Calu3 (cell line): ENCODE results near the gene ZSCAN23. TPM values are rescaled to one million over a fixed set of nuclear protein-coding genes. Genes with fewer than 3 reads are reported as not detected.

ENCODE experiments used
- BruUV-seq: library from RNA; stranded (reverse); fragments of 400-500 nt; replicated peaks from 2 replicates; lab custom pipeline; 2021; lab: Mats Ljungman, UMichigan
- CTCF ChIA-PET: fragments of 300-600 bp; sonication (Branson Sonifier 250); formaldehyde crosslinking; loops from one replicate; lab custom pipeline; 2022; ENCODE audit warnings: antibody characterized with exemption; lab: Charles Lee
- DNase-seq: peaks from one replicate; pipeline ENCODE4 v3.0.0; 2022
- H3K27ac Mint-ChIP-seq: one replicate; pipeline ENCODE4 v1.8.0; 2022; ENCODE audit warnings: mixed read lengths; ENCODE audit not compliant: unreplicated experiment
- H3K27me3 Mint-ChIP-seq: one replicate; pipeline ENCODE4 v1.8.0; 2022; ENCODE audit warnings: mixed read lengths; ENCODE audit not compliant: unreplicated experiment
- H3K36me3 Mint-ChIP-seq: one replicate; pipeline ENCODE4 v1.8.0; 2022; ENCODE audit warnings: mild to moderate bottlenecking, moderate library complexity, mixed read lengths; ENCODE audit not compliant: insufficient read depth, unreplicated experiment
- H3K4me1 Mint-ChIP-seq: one replicate; pipeline ENCODE4 v1.8.0; 2022; ENCODE audit warnings: mild to moderate bottlenecking, low read depth, mixed read lengths; ENCODE audit not compliant: unreplicated experiment
- H3K4me3 Mint-ChIP-seq: one replicate; pipeline ENCODE4 v1.8.0; 2022; ENCODE audit warnings: mild to moderate bottlenecking, low read depth, moderate library complexity, mixed read lengths; ENCODE audit not compliant: unreplicated experiment
- H3K9me3 Mint-ChIP-seq: one replicate; pipeline ENCODE4 v1.8.0; 2022; ENCODE audit warnings: low read depth, mixed read lengths; ENCODE audit not compliant: unreplicated experiment
- intact Hi-C: fragments of 100-400 bp; cut with micrococcal nuclease; formaldehyde crosslinking; loops from one replicate; pipeline ENCODE4 v1.10.0; 2022; ENCODE audit not compliant: unreplicated experiment
- total RNA-seq: library from RNA; stranded (reverse); gene quantifications from 2 replicates; pipeline ENCODE4 v1.2.3, GENCODE V29; 2022
- TF ChIP-seq, protein P1 (sequence below): fragments of 200-600 bp; IDR thresholded peaks from one replicate; pipeline ENCODE4 v1.8.0; 2022; ENCODE audit warnings: antibody characterized with exemption; ENCODE audit not compliant: unreplicated experiment

The ZSCAN23 gene
- total RNA-seq, 1 experiment from 2014 or later: 1.8 TPM

- Mint-ChIP-seq H3K9me3 (no peaks in the 10 kb centered on the region), H3K36me3 (no peaks in the 10 kb centered on the region), H3K4me3 (no peak overlapping the region), H3K27me3 (peaks cover 13% of the 10 kb centered on the region), H3K4me1 (no peaks in the 10 kb centered on the region), H3K27ac (no peak overlapping the region)
- intact Hi-C loops: no loop called here
- CTCF ChIA-PET: no interaction called here
- no TSS peak for BruUV-seq
- no peak for DNase-seq
- TF ChIP-seq, protein P1, sequence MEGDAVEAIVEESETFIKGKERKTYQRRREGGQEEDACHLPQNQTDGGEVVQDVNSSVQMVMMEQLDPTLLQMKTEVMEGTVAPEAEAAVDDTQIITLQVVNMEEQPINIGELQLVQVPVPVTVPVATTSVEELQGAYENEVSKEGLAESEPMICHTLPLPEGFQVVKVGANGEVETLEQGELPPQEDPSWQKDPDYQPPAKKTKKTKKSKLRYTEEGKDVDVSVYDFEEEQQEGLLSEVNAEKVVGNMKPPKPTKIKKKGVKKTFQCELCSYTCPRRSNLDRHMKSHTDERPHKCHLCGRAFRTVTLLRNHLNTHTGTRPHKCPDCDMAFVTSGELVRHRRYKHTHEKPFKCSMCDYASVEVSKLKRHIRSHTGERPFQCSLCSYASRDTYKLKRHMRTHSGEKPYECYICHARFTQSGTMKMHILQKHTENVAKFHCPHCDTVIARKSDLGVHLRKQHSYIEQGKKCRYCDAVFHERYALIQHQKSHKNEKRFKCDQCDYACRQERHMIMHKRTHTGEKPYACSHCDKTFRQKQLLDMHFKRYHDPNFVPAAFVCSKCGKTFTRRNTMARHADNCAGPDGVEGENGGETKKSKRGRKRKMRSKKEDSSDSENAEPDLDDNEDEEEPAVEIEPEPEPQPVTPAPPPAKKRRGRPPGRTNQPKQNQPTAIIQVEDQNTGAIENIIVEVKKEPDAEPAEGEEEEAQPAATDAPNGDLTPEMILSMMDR: no peak
Observed at GRCh38 chr6:28429781-28430180, 13.5 kb downstream of the ZSCAN23 start.

GRCh38 chr6:28425944-28426541 lies 17.2 kb downstream of the ZSCAN23 start:
- Mint-ChIP-seq H3K36me3 (no peaks in the 10 kb centered on the region), H3K27me3 (peaks cover 10% of the 10 kb centered on the region), H3K4me3 (no peak overlapping the region), H3K9me3 (no peaks in the 10 kb centered on the region), H3K4me1 (no peaks in the 10 kb centered on the region), H3K27ac (no peak overlapping the region)
- TF ChIP-seq, protein P1: no peak
- intact Hi-C loops: no loop called here
- DNase-seq: no peak
- BruUV-seq: no TSS peak
- CTCF ChIA-PET: no interaction called here

DNA sequence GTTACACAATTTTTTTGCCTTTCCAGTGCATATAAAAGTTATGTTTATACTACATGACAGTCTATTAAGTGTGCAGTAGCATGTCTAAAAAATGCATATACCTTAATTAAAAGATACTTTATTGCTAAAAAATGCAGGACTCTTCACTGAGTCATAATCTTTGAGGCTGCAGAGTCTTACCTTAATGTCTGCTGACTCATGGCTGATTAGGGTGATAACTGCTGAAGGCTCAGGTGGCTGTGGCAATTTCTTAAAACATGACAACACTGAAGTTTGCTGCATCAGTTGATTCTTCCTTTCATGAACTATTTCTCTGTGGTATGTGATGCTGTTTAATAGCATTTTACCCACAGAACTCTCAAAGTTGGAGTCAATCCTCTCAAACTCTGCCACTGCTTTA lies 19.1 kb downstream of the ZSCAN23 start:
- no peak for DNase-seq
- Mint-ChIP-seq H3K36me3 (no peaks in the 10 kb centered on the region), H3K9me3 (no peaks in the 10 kb centered on the region), H3K27me3 (no peaks in the 10 kb centered on the region), H3K4me1 (no peaks in the 10 kb centered on the region), H3K4me3 (no peak overlapping the region), H3K27ac (no peak overlapping the region)
- BruUV-seq: no TSS peak
- intact Hi-C loops: no loop called here
- CTCF ChIA-PET: no interaction called here
- TF ChIP-seq, protein P1: no peak

- H3K36me3 Mint-ChIP-seq: no peaks in the 10 kb centered on the region
Observed at GRCh38 chr6:28423546-28423945, 19.7 kb downstream of the ZSCAN23 start.

More at GRCh38 chr6:28423546-28423945, 19.7 kb downstream of the ZSCAN23 start:
- no peak for DNase-seq
- no peaks in the 10 kb centered on the region for H3K9me3 Mint-ChIP-seq
- intact Hi-C loops: no loop called here
- no peak overlapping the region for H3K27ac Mint-ChIP-seq
- no peaks in the 10 kb centered on the region for H3K27me3 Mint-ChIP-seq
- no peak overlapping the region for H3K4me3 Mint-ChIP-seq
- no peaks in the 10 kb centered on the region for H3K4me1 Mint-ChIP-seq
- CTCF ChIA-PET: interaction anchor here (0.5 to 0.6 kb wide), 2 partner anchors 96 to 394 kb away, joined by 3 to 4 read pairs; no protein-coding TSS in a partner anchor
- TF ChIP-seq, protein P1: no peak
- BruUV-seq: no TSS peak
